Astrocyte (in vitro differentiated cells and primary cell): ENCODE results near the gene PEX14. TPM values are rescaled to one million over a fixed set of nuclear protein-coding genes. Genes with fewer than 3 reads are reported as not detected.

Source experiments
- DNase-seq: peaks from one replicate; pipeline ENCODE4 v3.0.0-alpha.2; 2010; ENCODE audit warnings: low read depth
- FAIRE-seq: peaks from 2 replicates; lab custom pipeline; 2011; peaks lifted over from hg19 to GRCh38; lab: Jason Lieb, UNC
- H2AFZ ChIP-seq: 2 replicates; pipeline ENCODE4 v1.6.0; 2012; ENCODE audit warnings: low read depth, low read length, inconsistent platforms
- H3K27ac ChIP-seq: 2 replicates; pipeline ENCODE4 v1.5.1; 2011; ENCODE audit warnings: low read depth, low read length, inconsistent platforms
- H3K27me3 ChIP-seq: 2 replicates; pipeline ENCODE4 v1.6.0; 2011; ENCODE audit warnings: low read length, inconsistent platforms; ENCODE audit not compliant: insufficient read depth
- H3K36me3 ChIP-seq: 2 replicates; pipeline ENCODE4 v1.5.1; 2011; ENCODE audit warnings: low read length, inconsistent platforms; ENCODE audit not compliant: insufficient read depth
- H3K4me1 ChIP-seq: 2 replicates; pipeline ENCODE4 v1.5.1; 2011; ENCODE audit warnings: low read length, inconsistent platforms; ENCODE audit not compliant: insufficient read depth
- H3K4me2 ChIP-seq: 2 replicates; pipeline ENCODE4 v1.6.0; 2012; ENCODE audit warnings: low read length, inconsistent platforms
- H3K4me3 ChIP-seq: 2 replicates; pipeline ENCODE4 v1.5.1; 2011; ENCODE audit warnings: low read depth, mild to moderate bottlenecking, low read length, inconsistent platforms; ENCODE audit not compliant: insufficient read depth
- H3K79me2 ChIP-seq: 2 replicates; pipeline ENCODE4 v1.6.0; 2012; ENCODE audit warnings: mild to moderate bottlenecking, low read length, inconsistent platforms; ENCODE audit not compliant: insufficient read depth
- H3K9ac ChIP-seq: 2 replicates; pipeline ENCODE4 v1.6.0; 2012; ENCODE audit warnings: mild to moderate bottlenecking, low read length, inconsistent platforms
- H3K9me3 ChIP-seq: 2 replicates; pipeline ENCODE4 v1.5.1; 2012; ENCODE audit warnings: low read depth, mild to moderate bottlenecking, low read length, inconsistent platforms; ENCODE audit not compliant: insufficient read depth
- H4K20me1 ChIP-seq: 2 replicates; pipeline ENCODE4 v1.6.0; 2012; ENCODE audit warnings: low read length, inconsistent platforms; ENCODE audit not compliant: insufficient read depth
- H3K27ac Mint-ChIP-seq: one replicate; pipeline ENCODE4 v1.8.0; 2021; ENCODE audit warnings: mild to moderate bottlenecking, mixed read lengths; ENCODE audit not compliant: unreplicated experiment
- H3K27me3 Mint-ChIP-seq: one replicate; pipeline ENCODE4 v1.8.0; 2021; ENCODE audit warnings: low read depth, mixed read lengths; ENCODE audit not compliant: unreplicated experiment
- H3K36me3 Mint-ChIP-seq: one replicate; pipeline ENCODE4 v1.8.0; 2021; ENCODE audit warnings: low read depth, mixed read lengths; ENCODE audit not compliant: unreplicated experiment
- H3K4me1 Mint-ChIP-seq: one replicate; pipeline ENCODE4 v1.8.0; 2021; ENCODE audit warnings: low read depth, mixed read lengths; ENCODE audit not compliant: unreplicated experiment
- H3K4me3 Mint-ChIP-seq: one replicate; pipeline ENCODE4 v1.8.0; 2021; ENCODE audit warnings: mild to moderate bottlenecking, moderate library complexity, mixed read lengths; ENCODE audit not compliant: unreplicated experiment
- H3K9me3 Mint-ChIP-seq: one replicate; pipeline ENCODE4 v1.8.0; 2021; ENCODE audit warnings: mild to moderate bottlenecking, mixed read lengths; ENCODE audit not compliant: unreplicated experiment
- EZH2 ChIP-seq: IDR thresholded peaks from 2 replicates; pipeline ENCODE4 v1.6.1; 2012; ENCODE audit warnings: mild to moderate bottlenecking, low read length, inconsistent platforms; ENCODE audit not compliant: insufficient read depth
- total RNA-seq: library from RNA; stranded (reverse); gene quantifications from 2 replicates; pipeline ENCODE4 v1.2.1, GENCODE V29; 2021
- TF ChIP-seq, protein P1 (sequence below): IDR thresholded peaks from 2 replicates; pipeline ENCODE4 v1.5.1; 2011; ENCODE audit warnings: low read depth, mild to moderate bottlenecking, inconsistent platforms, low read length, moderate library complexity; ENCODE audit not compliant: insufficient read depth

PEX14 gene
- total RNA-seq, 1 donor from 2014 or later = 23.3 TPM

DNA sequence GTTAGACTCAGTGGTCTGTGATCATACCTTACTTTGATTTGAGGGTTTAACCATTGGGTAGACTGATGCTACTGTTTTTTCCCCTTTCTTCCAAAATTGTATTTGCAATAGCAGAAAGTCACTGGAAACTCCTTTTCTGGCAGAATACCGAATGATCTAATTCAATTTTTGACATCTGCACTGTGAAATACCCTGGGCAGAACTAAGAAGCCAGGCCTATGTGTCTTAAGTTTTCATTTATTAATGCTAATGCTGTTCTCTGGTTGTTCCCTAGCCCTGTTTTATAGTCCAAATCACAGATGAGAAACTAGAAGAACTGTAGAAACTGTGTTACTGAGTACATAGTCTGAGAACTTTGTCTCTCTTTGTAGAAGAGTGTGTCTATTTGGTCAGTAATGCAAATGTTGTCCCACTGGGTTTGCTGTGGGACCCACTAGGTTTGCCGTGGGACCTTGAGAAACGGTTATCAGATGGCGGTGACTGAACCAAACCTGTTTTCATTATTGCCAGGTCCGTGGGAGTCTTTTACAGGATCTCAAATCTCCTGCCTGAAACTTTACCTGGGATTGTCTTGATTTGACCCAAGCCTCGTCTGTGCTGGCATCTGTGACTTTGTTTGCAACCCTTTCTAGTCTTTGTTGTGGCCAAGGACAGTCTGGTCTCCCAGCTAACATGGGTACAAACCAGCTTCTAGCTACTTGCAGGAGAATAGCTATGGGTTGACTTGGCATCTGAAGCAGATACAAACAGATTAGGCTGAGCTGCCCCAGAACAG, 41.4 kb downstream of the PEX14 start:
- no peak overlapping the region for H3K9ac ChIP-seq
- no peak for FAIRE-seq
- peaks cover 3% of the 10 kb centered on the region for H3K36me3 Mint-ChIP-seq
- H3K4me3 Mint-ChIP-seq = no peak overlapping the region
- H3K4me1 ChIP-seq = peaks cover 11% of the 10 kb centered on the region
- TF ChIP-seq, protein P1, sequence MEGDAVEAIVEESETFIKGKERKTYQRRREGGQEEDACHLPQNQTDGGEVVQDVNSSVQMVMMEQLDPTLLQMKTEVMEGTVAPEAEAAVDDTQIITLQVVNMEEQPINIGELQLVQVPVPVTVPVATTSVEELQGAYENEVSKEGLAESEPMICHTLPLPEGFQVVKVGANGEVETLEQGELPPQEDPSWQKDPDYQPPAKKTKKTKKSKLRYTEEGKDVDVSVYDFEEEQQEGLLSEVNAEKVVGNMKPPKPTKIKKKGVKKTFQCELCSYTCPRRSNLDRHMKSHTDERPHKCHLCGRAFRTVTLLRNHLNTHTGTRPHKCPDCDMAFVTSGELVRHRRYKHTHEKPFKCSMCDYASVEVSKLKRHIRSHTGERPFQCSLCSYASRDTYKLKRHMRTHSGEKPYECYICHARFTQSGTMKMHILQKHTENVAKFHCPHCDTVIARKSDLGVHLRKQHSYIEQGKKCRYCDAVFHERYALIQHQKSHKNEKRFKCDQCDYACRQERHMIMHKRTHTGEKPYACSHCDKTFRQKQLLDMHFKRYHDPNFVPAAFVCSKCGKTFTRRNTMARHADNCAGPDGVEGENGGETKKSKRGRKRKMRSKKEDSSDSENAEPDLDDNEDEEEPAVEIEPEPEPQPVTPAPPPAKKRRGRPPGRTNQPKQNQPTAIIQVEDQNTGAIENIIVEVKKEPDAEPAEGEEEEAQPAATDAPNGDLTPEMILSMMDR = no peak
- no peak for TF ChIP-seq EZH2
- H3K27ac Mint-ChIP-seq = no peak overlapping the region
- H3K79me2 ChIP-seq = peaks cover 70% of the 10 kb centered on the region
- DNase-seq = no peak
- no peak overlapping the region for H3K4me3 ChIP-seq
- H4K20me1 ChIP-seq = peaks cover 78% of the 10 kb centered on the region
- no peak overlapping the region for H2AFZ ChIP-seq
- H3K9me3 Mint-ChIP-seq = no peaks in the 10 kb centered on the region
- no peaks in the 10 kb centered on the region for H3K9me3 ChIP-seq
- H3K4me2 ChIP-seq = no peak overlapping the region
- no peaks in the 10 kb centered on the region for H3K27me3 Mint-ChIP-seq
- H3K27ac ChIP-seq = no peak overlapping the region
- H3K4me1 Mint-ChIP-seq = peaks cover 65% of the 10 kb centered on the region
- H3K27me3 ChIP-seq = no peaks in the 10 kb centered on the region
- H3K36me3 ChIP-seq = no peaks in the 10 kb centered on the region

DNA sequence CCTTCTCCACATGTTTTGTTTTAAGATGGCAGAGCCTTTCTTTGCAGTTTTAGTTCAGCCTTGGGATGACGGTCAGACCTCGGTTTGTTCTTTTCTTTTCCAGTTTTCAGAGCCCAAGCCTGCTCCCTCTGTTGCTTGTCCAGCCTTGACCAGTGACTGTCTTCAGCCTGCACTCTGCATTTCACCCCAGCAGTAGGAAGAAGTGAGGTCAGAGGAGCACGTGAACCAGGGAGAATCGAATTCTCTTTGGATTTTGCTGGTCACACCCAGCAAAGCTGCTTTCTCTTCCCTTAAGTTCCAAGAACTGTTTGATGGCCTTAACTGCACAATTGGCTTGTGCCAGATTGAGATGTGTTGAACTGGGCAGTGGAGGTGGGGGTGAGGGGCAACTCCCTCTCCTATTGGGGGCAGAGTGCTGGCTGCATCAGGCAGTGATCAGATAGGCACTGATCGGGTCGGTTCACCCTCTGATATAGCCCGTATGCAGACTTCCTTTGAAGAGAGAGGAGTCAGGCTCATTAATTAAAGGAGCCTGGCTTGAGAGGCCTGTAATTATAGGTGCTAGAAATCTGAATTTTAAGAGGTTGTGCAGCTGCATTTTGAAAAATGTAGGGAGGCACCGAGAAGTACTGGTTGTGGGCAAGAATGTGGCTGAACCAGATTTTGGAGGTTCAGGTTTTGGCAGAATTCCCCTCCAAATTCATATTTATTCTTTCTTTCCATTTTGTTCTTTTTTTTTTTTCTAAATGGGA, 42.4 kb downstream of the PEX14 start:
- Histone ChIP-seq H3K27ac (no peak overlapping the region), H3K4me3 (no peak overlapping the region), H3K4me2 (no peak overlapping the region), H3K9me3 (no peaks in the 10 kb centered on the region), H3K36me3 (no peaks in the 10 kb centered on the region), H3K79me2 (peaks cover 65% of the 10 kb centered on the region), H2AFZ (no peak overlapping the region), H3K9ac (no peak overlapping the region), H4K20me1 (peaks cover 71% of the 10 kb centered on the region), H3K27me3 (no peaks in the 10 kb centered on the region), H3K4me1 (peaks cover 4% of the 10 kb centered on the region)
- no peak for DNase-seq
- TF ChIP-seq, protein P1 = no peak
- TF ChIP-seq EZH2 = no peak
- H3K27me3 Mint-ChIP-seq = no peaks in the 10 kb centered on the region
- H3K27ac Mint-ChIP-seq = no peak overlapping the region
- H3K36me3 Mint-ChIP-seq = peaks cover 3% of the 10 kb centered on the region
- H3K4me3 Mint-ChIP-seq = no peak overlapping the region
- FAIRE-seq = no peak
- no peaks in the 10 kb centered on the region for H3K9me3 Mint-ChIP-seq
- peaks cover 57% of the 10 kb centered on the region for H3K4me1 Mint-ChIP-seq
